Measurements from ENCODE around the gene IL17RA.

- TF ChIP-seq, protein P1, sequence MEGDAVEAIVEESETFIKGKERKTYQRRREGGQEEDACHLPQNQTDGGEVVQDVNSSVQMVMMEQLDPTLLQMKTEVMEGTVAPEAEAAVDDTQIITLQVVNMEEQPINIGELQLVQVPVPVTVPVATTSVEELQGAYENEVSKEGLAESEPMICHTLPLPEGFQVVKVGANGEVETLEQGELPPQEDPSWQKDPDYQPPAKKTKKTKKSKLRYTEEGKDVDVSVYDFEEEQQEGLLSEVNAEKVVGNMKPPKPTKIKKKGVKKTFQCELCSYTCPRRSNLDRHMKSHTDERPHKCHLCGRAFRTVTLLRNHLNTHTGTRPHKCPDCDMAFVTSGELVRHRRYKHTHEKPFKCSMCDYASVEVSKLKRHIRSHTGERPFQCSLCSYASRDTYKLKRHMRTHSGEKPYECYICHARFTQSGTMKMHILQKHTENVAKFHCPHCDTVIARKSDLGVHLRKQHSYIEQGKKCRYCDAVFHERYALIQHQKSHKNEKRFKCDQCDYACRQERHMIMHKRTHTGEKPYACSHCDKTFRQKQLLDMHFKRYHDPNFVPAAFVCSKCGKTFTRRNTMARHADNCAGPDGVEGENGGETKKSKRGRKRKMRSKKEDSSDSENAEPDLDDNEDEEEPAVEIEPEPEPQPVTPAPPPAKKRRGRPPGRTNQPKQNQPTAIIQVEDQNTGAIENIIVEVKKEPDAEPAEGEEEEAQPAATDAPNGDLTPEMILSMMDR (IDR thresholded peaks at IDR 0.05; ENCODE audit: insufficient read depth, low read length, poor library complexity, severe bottlenecking) = no peak
- TF ChIP-seq EZH2phosphoT487 (conservative IDR thresholded peaks at IDR 0.05; ENCODE audit: low read length) = no peak
Measured at GRCh38 chr22:17114898-17115235, 30.1 kb downstream of the IL17RA start.
